ENCODE results near the gene CDK5R2. TPM values are rescaled to one million over a fixed set of nuclear protein-coding genes. Genes with fewer than 3 reads are reported as not detected.
"Not testable (repeated sequence)": the region's sequence is repeated elsewhere in the genome, so short reads cannot be mapped to it uniquely, and the experiment has no call there.

The CDK5R2 gene
- total and polyA plus RNA-seq, 12 donors: 0.09 TPM; not detected in 11

DNA sequence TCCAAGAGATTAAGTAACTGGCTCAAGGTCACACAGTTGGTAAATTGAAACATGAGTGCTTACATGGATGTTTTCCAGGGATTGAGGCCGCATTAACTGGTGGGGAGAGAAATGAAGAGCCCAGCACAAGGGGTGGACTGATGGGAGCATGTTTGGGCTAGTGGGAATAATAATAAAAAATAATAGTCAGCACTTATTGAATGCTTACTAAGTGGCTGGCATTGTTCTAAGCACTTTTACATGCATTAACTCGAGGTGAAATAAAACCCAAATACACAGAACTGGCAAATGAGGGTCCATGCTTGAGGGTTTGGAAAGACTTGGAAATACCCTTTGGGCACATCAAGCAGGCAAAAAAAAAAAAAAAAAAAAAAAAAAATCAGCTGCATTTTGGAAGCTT is 34.0 kb upstream of the CDK5R2 start:
- 69 to 77% methylated on average over 2 of the region's 2 CpGs for WGBS, 2 donors
- intact Hi-C loops (cut with DNase I): no loop called here
- H3K27ac ChIP-seq: no peak overlapping the region
- H3K4me3 ChIP-seq: no peak overlapping the region
- no peaks in the 10 kb centered on the region for H3K4me1 ChIP-seq
- TF ChIP-seq, protein P1, sequence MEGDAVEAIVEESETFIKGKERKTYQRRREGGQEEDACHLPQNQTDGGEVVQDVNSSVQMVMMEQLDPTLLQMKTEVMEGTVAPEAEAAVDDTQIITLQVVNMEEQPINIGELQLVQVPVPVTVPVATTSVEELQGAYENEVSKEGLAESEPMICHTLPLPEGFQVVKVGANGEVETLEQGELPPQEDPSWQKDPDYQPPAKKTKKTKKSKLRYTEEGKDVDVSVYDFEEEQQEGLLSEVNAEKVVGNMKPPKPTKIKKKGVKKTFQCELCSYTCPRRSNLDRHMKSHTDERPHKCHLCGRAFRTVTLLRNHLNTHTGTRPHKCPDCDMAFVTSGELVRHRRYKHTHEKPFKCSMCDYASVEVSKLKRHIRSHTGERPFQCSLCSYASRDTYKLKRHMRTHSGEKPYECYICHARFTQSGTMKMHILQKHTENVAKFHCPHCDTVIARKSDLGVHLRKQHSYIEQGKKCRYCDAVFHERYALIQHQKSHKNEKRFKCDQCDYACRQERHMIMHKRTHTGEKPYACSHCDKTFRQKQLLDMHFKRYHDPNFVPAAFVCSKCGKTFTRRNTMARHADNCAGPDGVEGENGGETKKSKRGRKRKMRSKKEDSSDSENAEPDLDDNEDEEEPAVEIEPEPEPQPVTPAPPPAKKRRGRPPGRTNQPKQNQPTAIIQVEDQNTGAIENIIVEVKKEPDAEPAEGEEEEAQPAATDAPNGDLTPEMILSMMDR (IDR thresholded peaks at IDR 0.05): no peak
- H3K9me3 ChIP-seq: peaks cover 0 to 14% (median 0%) of the 10 kb centered on the region in 11 donors
- H3K27me3 ChIP-seq: peaks cover 0 to 61% (median 48%) of the 10 kb centered on the region in 7 donors
- H3K36me3 ChIP-seq: no peaks in the 10 kb centered on the region
- DNase-seq: no peak
- no peak for ATAC-seq

DNA sequence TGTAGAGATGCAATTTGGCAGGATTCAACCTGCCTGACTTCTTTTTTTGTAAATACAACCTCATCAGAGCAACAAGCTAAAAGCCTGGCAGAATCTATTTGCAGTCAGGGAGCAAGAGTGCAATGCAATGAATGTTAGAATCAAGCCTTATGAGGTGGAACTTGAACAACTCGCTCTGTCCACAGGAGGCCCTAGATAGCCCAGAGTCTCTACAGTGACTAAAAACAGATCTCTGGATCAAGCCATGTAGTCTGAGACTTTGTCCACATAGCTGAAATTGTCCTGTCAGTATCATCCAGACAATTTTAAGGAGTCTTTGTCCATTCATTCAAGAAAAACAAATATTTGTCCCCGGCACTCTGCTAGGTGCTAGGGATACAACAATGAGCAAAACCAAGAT is 32.0 kb upstream of the CDK5R2 start:
- Histone ChIP-seq H3K27me3 (peaks cover 0 to 45% (median 34%) of the 10 kb centered on the region in 7 donors), H3K9me3 (peaks cover 0 to 14% (median 0%) of the 10 kb centered on the region in 11 donors), H3K36me3 (no peaks in the 10 kb centered on the region), H3K4me3 (no peak overlapping the region), H3K27ac (no peak overlapping the region), H3K4me1 (no peaks in the 10 kb centered on the region)
- ATAC-seq (no peak), DNase-seq (no peak)
- TF ChIP-seq, protein P1 (IDR thresholded peaks at IDR 0.05): no peak
- 56 to 77% methylated on average over 2 of the region's 2 CpGs for WGBS, 2 donors
- intact Hi-C loops (cut with DNase I): no loop called here

DNA sequence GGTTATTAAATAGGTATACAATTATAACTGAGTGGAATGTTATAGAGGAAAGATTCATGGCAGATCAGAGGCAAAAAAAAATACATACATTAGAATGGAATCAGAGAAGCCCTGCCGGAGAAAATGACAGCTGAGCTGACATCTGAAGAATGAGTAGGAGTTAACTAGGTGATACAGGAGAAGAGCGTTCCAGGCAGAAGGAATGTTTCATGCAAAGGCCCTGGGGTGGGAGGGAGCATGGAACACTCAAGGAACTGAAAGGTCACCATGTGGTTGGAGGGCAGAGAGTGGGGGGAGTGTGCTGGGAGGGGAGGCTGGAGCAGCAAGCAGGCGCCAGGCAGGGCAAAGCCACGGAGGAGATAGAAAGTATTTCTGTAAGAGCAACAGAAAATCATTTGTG is 31.6 kb upstream of the CDK5R2 start:
- TF ChIP-seq, protein P1 (IDR thresholded peaks at IDR 0.05): no peak
- no peak for DNase-seq
- 37 to 62% methylated on average over 4 of the region's 4 CpGs for WGBS, 2 donors
- Histone ChIP-seq H3K4me3 (no peak overlapping the region), H3K27ac (no peak overlapping the region), H3K36me3 (no peaks in the 10 kb centered on the region), H3K4me1 (no peaks in the 10 kb centered on the region), H3K9me3 (peaks cover 0 to 14% (median 0%) of the 10 kb centered on the region in 11 donors), H3K27me3 (peaks cover 0 to 44% (median 30%) of the 10 kb centered on the region in 7 donors)
- no peak for ATAC-seq
- intact Hi-C loops (cut with DNase I): no loop called here

DNA sequence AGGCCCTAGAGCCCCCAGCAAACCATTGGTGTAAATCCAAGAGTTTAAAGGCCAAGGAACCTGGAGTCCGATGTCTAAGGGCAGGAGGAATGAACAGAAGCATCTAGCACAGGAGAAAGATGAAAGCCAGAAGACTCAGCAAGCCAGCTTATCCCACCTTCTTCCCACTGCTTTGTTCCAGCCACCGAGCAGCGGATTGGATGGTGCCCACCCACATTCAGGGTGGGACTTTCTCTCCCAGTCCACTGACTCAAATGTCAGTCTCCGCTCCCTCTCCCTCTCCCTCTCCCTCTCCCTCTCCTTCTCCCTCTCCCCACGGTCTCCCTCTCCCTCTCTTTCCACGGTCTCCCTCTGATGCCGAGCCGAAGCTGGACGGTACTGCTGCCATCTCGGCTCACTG is 29.0 kb upstream of the CDK5R2 start:
- H3K4me3 ChIP-seq; H3K4me1 ChIP-seq; H3K36me3 ChIP-seq; H3K9me3 ChIP-seq; H3K27ac ChIP-seq; ATAC-seq; intact Hi-C loops (cut with DNase I); DNase-seq: not testable (repeated sequence)
- peaks cover 0 to 41% (median 26%) of the 10 kb centered on the region in 7 donors for H3K27me3 ChIP-seq
- WGBS, 2 donors: 91 to 100% methylated on average over 4 to 9 of the region's 10 CpGs

DNA sequence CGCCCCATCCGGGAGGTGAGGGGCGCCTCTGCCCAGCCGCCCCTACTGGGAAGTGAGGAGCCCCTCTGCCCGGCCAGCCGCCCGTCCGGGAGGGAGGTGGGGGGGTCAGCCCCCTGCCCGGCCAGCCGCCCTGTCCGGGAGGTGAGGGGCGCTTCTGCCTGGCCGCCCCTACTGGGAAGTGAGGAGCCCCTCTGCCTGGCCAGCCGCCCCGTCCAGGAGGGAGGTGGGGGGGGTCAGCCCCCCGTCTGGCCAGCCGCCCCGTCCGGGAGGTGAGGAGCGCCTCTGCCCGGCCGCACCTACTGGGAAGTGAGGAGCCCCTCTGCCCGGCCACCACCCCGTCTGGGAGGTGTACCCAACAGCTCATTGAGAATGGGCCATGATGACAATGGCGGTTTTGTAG is 27.7 kb upstream of the CDK5R2 start:
- H3K9me3 ChIP-seq; ATAC-seq; H3K36me3 ChIP-seq; H3K4me1 ChIP-seq; DNase-seq; H3K27ac ChIP-seq; intact Hi-C loops (cut with DNase I); H3K4me3 ChIP-seq: not testable (repeated sequence)
- WGBS, 2 donors: 94 to 96% methylated on average over 8 to 16 of the region's 25 CpGs
- H3K27me3 ChIP-seq: peaks cover 0 to 41% (median 31%) of the 10 kb centered on the region in 7 donors

All from heart right ventricle (tissue), 16 donors.